Adrenal gland (tissue), 5 donors: ENCODE data around the gene PDGFRB.

Source experiments
- CTCF ChIP-seq, 6 experiments: fragments of 450-650 bp in 4 of 6; fragments of 200-600 bp in 2 of 6; sonication (generic) in 1 of 6; IDR thresholded peaks; 1 replicate in 5 of 6; 2 replicates in 1 of 6; pipeline versions ENCODE4 v1.5.1 to v1.8.0; 2016 to 2021; ENCODE audit warnings: antibody characterized with exemption in 6 of 6, mild to moderate bottlenecking in 2 of 6, moderate library complexity in 1 of 6
- POLR2A ChIP-seq, 2 donors: fragments of 450-650 bp; IDR thresholded peaks; one replicate each; pipeline ENCODE4 v1.6.1; 2017; ENCODE audit warnings: antibody characterized with exemption in 2 of 2, mild to moderate bottlenecking in 2 of 2, moderate library complexity in 1 of 2
- donor health status: DM: no; HTN: no; CAD: no.

- no peak for TF ChIP-seq CTCF (IDR thresholded peaks at IDR 0.05)
- no peak for TF ChIP-seq POLR2A (IDR thresholded peaks at IDR 0.05)
Measured at GRCh38 chr5:150124596-150124995, 31.0 kb downstream of the PDGFRB start.
